ENCODE data around the gene ADAM23.

GRCh38 chr2:206481056-206481455 is 37.7 kb downstream of the ADAM23 start:
- no peak for TF ChIP-seq EZH2 (IDR thresholded peaks at IDR 0.05; ENCODE audit: low read depth, unreplicated experiment)
- no peak for TF ChIP-seq JUNB (IDR thresholded peaks at IDR 0.05; ENCODE audit: unreplicated experiment)
- no peak for TF ChIP-seq CTCF (conservative IDR thresholded peaks at IDR 0.05; ENCODE audit: low read depth in 2 of 2)
- TF ChIP-seq ETS1 (IDR thresholded peaks at IDR 0.05): no peak
- TF ChIP-seq POLR2AphosphoS5 (IDR thresholded peaks at IDR 0.05; ENCODE audit: low read depth): no peak

Measured in GM23338 (cell line).